ENCODE measurements around the gene EIF4E2. TPM values are rescaled to one million over a fixed set of nuclear protein-coding genes. Genes with fewer than 3 reads are reported as not detected.

EIF4E2 gene
- total and polyA plus RNA-seq, 3 experiments from 2014 or later = 68.8 to 76.5 (median 73.2) TPM

GRCh38 chr2:232537079-232537478, 13.4 kb upstream of the EIF4E2 start:
- DNase-seq = no peak
- CTCF ChIA-PET = no interaction called here

GRCh38 chr2:232537499-232537898, 13.0 kb upstream of the EIF4E2 start:
- Histone ChIP-seq H3K4me1 (ENCODE audit: insufficient read depth, low read length) (no peaks in the 10 kb centered on the region), H3K9me3 (ENCODE audit: low read length) (no peaks in the 10 kb centered on the region), H3K27ac (ENCODE audit: low read depth, low read length) (no peak overlapping the region), H3K4me3 (ENCODE audit: low read length) (no peak overlapping the region), H3K27me3 (ENCODE audit: insufficient read depth, low read length, poor library complexity, severe bottlenecking) (no peaks in the 10 kb centered on the region), H3K36me3 (ENCODE audit: insufficient read depth, low read length) (no peaks in the 10 kb centered on the region)
- Mint-ChIP-seq H3K27me3 (peaks cover 8 to 19% of the 10 kb centered on the region in 2 donors), H3K36me3 (no peaks in the 10 kb centered on the region), H3K4me3 (no peak overlapping the region), H3K27ac (peak overlapping the region in 1 of 8 donors; percentile 29), H3K9me3 (no peaks in the 10 kb centered on the region), H3K4me1 (peaks cover 0 to 10% (median 0%) of the 10 kb centered on the region in 3 donors)
- DNase-seq = no peak
- POLR2A ChIA-PET = no interaction called here
- CTCF ChIA-PET = interaction anchor here (1.0 kb wide), 1 partner anchor 13 kb away, joined by 3 read pairs; no protein-coding TSS in a partner anchor

More at GRCh38 chr2:232537079-232537478, 13.4 kb upstream of the EIF4E2 start:
- Mint-ChIP-seq H3K36me3 (no peaks in the 10 kb centered on the region), H3K27ac (no peak overlapping the region), H3K27me3 (peaks cover 8 to 20% of the 10 kb centered on the region in 2 donors), H3K4me1 (peaks cover 0 to 5% (median 0%) of the 10 kb centered on the region in 3 donors), H3K9me3 (no peaks in the 10 kb centered on the region), H3K4me3 (no peak overlapping the region)
- no peaks in the 10 kb centered on the region for H3K27me3 ChIP-seq (ENCODE audit: insufficient read depth, low read length, poor library complexity, severe bottlenecking)
- no peak overlapping the region for H3K4me3 ChIP-seq (ENCODE audit: low read length)
- no peaks in the 10 kb centered on the region for H3K9me3 ChIP-seq (ENCODE audit: low read length)
- H3K27ac ChIP-seq (ENCODE audit: low read depth, low read length) = no peak overlapping the region
- H3K4me1 ChIP-seq (ENCODE audit: insufficient read depth, low read length) = no peaks in the 10 kb centered on the region
- POLR2A ChIA-PET = no interaction called here
- no peaks in the 10 kb centered on the region for H3K36me3 ChIP-seq (ENCODE audit: insufficient read depth, low read length)

- CTCF ChIA-PET = no interaction called here
- no peak overlapping the region for H3K4me3 Mint-ChIP-seq
- POLR2A ChIA-PET = interaction anchor here (0.6 kb wide), 1 partner anchor 22 kb away, joined by 4 read pairs; no protein-coding TSS in a partner anchor
Observed at GRCh38 chr2:232538671-232539070, 11.8 kb upstream of the EIF4E2 start.

GRCh38 chr2:232539298-232540231, 10.9 kb upstream of the EIF4E2 start, which contains the start of gene CHRNG:
TSS of gene CHRNG (plus strand) at chr2:232539692. CDS start at chr2:232539748, 56 bp downstream.
- Histone ChIP-seq H3K4me3 (ENCODE audit: low read length) (no peak within 1 kb of the TSS), H3K9me3 (ENCODE audit: low read length) (no peaks in the 10 kb centered on the region), H3K4me1 (ENCODE audit: insufficient read depth, low read length) (no peaks in the 10 kb centered on the region), H3K27ac (ENCODE audit: low read depth, low read length) (no peak within 1 kb of the TSS), H3K27me3 (ENCODE audit: insufficient read depth, low read length, poor library complexity, severe bottlenecking) (no peaks in the 10 kb centered on the region), H3K36me3 (ENCODE audit: insufficient read depth, low read length) (no peaks in the 10 kb centered on the region)
- DNase-seq = no peak
- ChIA-PET POLR2A (no interaction called here), CTCF (no interaction called here)
- Mint-ChIP-seq H3K27me3 (peaks cover 4 to 9% of the 10 kb centered on the region in 2 donors), H3K36me3 (peaks cover 0 to 6% (median 0%) of the 10 kb centered on the region in 3 donors), H3K27ac (no peak within 1 kb of the TSS), H3K4me3 (no peak within 1 kb of the TSS), H3K4me1 (peaks cover 0 to 22% (median 0%) of the 10 kb centered on the region in 3 donors), H3K9me3 (no peaks in the 10 kb centered on the region)

More at GRCh38 chr2:232538671-232539070, 11.8 kb upstream of the EIF4E2 start:
- H3K4me1 ChIP-seq (ENCODE audit: insufficient read depth, low read length) = no peaks in the 10 kb centered on the region
- H3K27me3 ChIP-seq (ENCODE audit: insufficient read depth, low read length, poor library complexity, severe bottlenecking) = no peaks in the 10 kb centered on the region
- H3K36me3 ChIP-seq (ENCODE audit: insufficient read depth, low read length) = no peaks in the 10 kb centered on the region
- Mint-ChIP-seq H3K36me3 (peaks cover 0 to 2% (median 0%) of the 10 kb centered on the region in 3 donors), H3K27me3 (peaks cover 8 to 12% of the 10 kb centered on the region in 2 donors), H3K4me1 (peaks cover 0 to 15% (median 0%) of the 10 kb centered on the region in 3 donors), H3K9me3 (no peaks in the 10 kb centered on the region), H3K27ac (no peak overlapping the region)
- H3K4me3 ChIP-seq (ENCODE audit: low read length) = no peak overlapping the region
- no peak overlapping the region for H3K27ac ChIP-seq (ENCODE audit: low read depth, low read length)
- no peaks in the 10 kb centered on the region for H3K9me3 ChIP-seq (ENCODE audit: low read length)
- DNase-seq = no peak

- Histone ChIP-seq H3K27ac (ENCODE audit: low read depth, low read length) (no peak overlapping the region), H3K4me1 (ENCODE audit: insufficient read depth, low read length) (no peaks in the 10 kb centered on the region), H3K36me3 (ENCODE audit: insufficient read depth, low read length) (no peaks in the 10 kb centered on the region), H3K9me3 (ENCODE audit: low read length) (no peaks in the 10 kb centered on the region), H3K27me3 (ENCODE audit: insufficient read depth, low read length, poor library complexity, severe bottlenecking) (no peaks in the 10 kb centered on the region), H3K4me3 (ENCODE audit: low read length) (no peak overlapping the region)
- Mint-ChIP-seq H3K9me3 (no peaks in the 10 kb centered on the region), H3K36me3 (peaks cover 0 to 10% (median 0%) of the 10 kb centered on the region in 3 donors), H3K27me3 (peaks cover 3 to 8% of the 10 kb centered on the region in 2 donors), H3K27ac (no peak overlapping the region), H3K4me3 (no peak overlapping the region), H3K4me1 (peaks cover 0 to 29% (median 0%) of the 10 kb centered on the region in 3 donors)
- ChIA-PET POLR2A (interaction anchor here (0.7 kb wide), 1 partner anchor 11 kb away, joined by 5 read pairs; no protein-coding TSS in a partner anchor), CTCF (no interaction called here)
- DNase-seq = no peak
Observed at GRCh38 chr2:232540441-232541041, 9.9 kb upstream of the EIF4E2 start.

GRCh38 chr2:232541195-232541960, 9.1 kb upstream of the EIF4E2 start:
- Mint-ChIP-seq H3K9me3 (no peaks in the 10 kb centered on the region), H3K4me1 (peaks cover under 1 to 36% (median 3%) of the 10 kb centered on the region in 3 donors), H3K36me3 (peaks cover 0 to 14% (median under 1%) of the 10 kb centered on the region in 3 donors), H3K27ac (no peak overlapping the region), H3K27me3 (peaks cover 0 to 5% of the 10 kb centered on the region in 2 donors), H3K4me3 (no peak overlapping the region)
- ChIA-PET CTCF (no interaction called here), POLR2A (interaction anchor here (0.7 kb wide), 1 partner anchor 10 kb away, joined by 5 read pairs; no protein-coding TSS in a partner anchor)
- Histone ChIP-seq H3K27me3 (ENCODE audit: insufficient read depth, low read length, poor library complexity, severe bottlenecking) (no peaks in the 10 kb centered on the region), H3K4me1 (ENCODE audit: insufficient read depth, low read length) (peaks cover 3% of the 10 kb centered on the region), H3K4me3 (ENCODE audit: low read length) (no peak overlapping the region), H3K9me3 (ENCODE audit: low read length) (no peaks in the 10 kb centered on the region), H3K36me3 (ENCODE audit: insufficient read depth, low read length) (no peaks in the 10 kb centered on the region), H3K27ac (ENCODE audit: low read depth, low read length) (no peak overlapping the region)
- no peak for DNase-seq

- H3K4me3 Mint-ChIP-seq = no peak overlapping the region
- H3K4me1 Mint-ChIP-seq = peaks cover 5 to 42% (median 6%) of the 10 kb centered on the region in 3 donors
- CTCF ChIA-PET = no interaction called here
- Histone ChIP-seq H3K27me3 (ENCODE audit: insufficient read depth, low read length, poor library complexity, severe bottlenecking) (no peaks in the 10 kb centered on the region), H3K27ac (ENCODE audit: low read depth, low read length) (no peak overlapping the region), H3K4me3 (ENCODE audit: low read length) (no peak overlapping the region), H3K9me3 (ENCODE audit: low read length) (no peaks in the 10 kb centered on the region), H3K4me1 (ENCODE audit: insufficient read depth, low read length) (peaks cover 9% of the 10 kb centered on the region), H3K36me3 (ENCODE audit: insufficient read depth, low read length) (no peaks in the 10 kb centered on the region)
- H3K36me3 Mint-ChIP-seq = peaks cover 0 to 18% (median 4%) of the 10 kb centered on the region in 3 donors
- no peaks in the 10 kb centered on the region for H3K27me3 Mint-ChIP-seq
- peak overlapping the region in 2 of 8 donors; percentile 2 to 54 for H3K27ac Mint-ChIP-seq
- no peaks in the 10 kb centered on the region for H3K9me3 Mint-ChIP-seq
- DNase-seq = no peak
- POLR2A ChIA-PET = no interaction called here
Observed at GRCh38 chr2:232541961-232542714, 8.4 kb upstream of the EIF4E2 start.

All from CD8-positive, alpha-beta memory T cell (primary cell).